CD14-positive monocyte (primary cell): ENCODE data around the gene LLCFC1. TPM values are rescaled to one million over a fixed set of nuclear protein-coding genes. Genes with fewer than 3 reads are reported as not detected.

ENCODE experiments used
- DNase-seq, 3 donors: peaks; one replicate each; pipeline ENCODE4 v3.0.0-alpha.2; 2011 to 2022
- H2AFZ ChIP-seq: 2 replicates; pipeline ENCODE4 v1.6.0; 2012; ENCODE audit warnings: mild to moderate bottlenecking, low read depth, low read length, inconsistent platforms; ENCODE audit not compliant: insufficient read depth, poor library complexity, severe bottlenecking
- H3K27ac ChIP-seq, 2 donors: 1 replicate in 1 of 2; 2 replicates in 1 of 2; pipeline ENCODE4 v1.5.1; 2012 to 2013; ENCODE audit warnings: low read length in 2 of 2, control low read depth in 1 of 2, inconsistent platforms in 1 of 2, low read depth in 1 of 2, mild to moderate bottlenecking in 1 of 2
- H3K27me3 ChIP-seq, 2 donors: one replicate each; pipeline versions ENCODE4 v1.6.0 to v1.6.1; 2011 to 2013; ENCODE audit warnings: low read length in 2 of 2; ENCODE audit not compliant: control insufficient read depth in 2 of 2, insufficient read depth in 2 of 2
- H3K36me3 ChIP-seq, 2 donors: replicated peaks in 1 of 2; 1 replicate in 1 of 2; 2 replicates in 1 of 2; pipeline versions ENCODE4 v1.5.1 to v1.6.1; 2012 to 2013; ENCODE audit warnings: low read length in 2 of 2, control low read depth in 1 of 2, inconsistent platforms in 1 of 2, mild to moderate bottlenecking in 1 of 2; ENCODE audit not compliant: insufficient read depth in 2 of 2, control insufficient read depth in 1 of 2
- H3K4me1 ChIP-seq, 2 donors: 1 replicate in 1 of 2; 2 replicates in 1 of 2; pipeline versions ENCODE4 v1.5.1 to v1.6.1; 2012 to 2013; ENCODE audit warnings: low read length in 2 of 2, control low read depth in 1 of 2, inconsistent platforms in 1 of 2, mild to moderate bottlenecking in 1 of 2, moderate library complexity in 1 of 2; ENCODE audit not compliant: insufficient read depth in 2 of 2, control insufficient read depth in 1 of 2
- H3K4me2 ChIP-seq: replicated peaks from 2 replicates; pipeline ENCODE3; 2012; ENCODE audit warnings: low read length, moderate library complexity, mild to moderate bottlenecking; ENCODE audit not compliant: poor library complexity, severe bottlenecking; ENCODE audit errors: extremely low read depth
- H3K4me3 ChIP-seq, 3 experiments: fragments of 200-600 bp in 1 of 3; sonication (generic) in 1 of 3; replicated peaks in 1 of 3; 1 replicate in 2 of 3; 2 replicates in 1 of 3; pipeline ENCODE4 v1.5.1; 2011 to 2013; ENCODE audit warnings: low read length in 3 of 3, mild to moderate bottlenecking in 3 of 3, control low read depth in 2 of 3, low read depth in 2 of 3, inconsistent platforms in 1 of 3, moderate library complexity in 1 of 3
- H3K79me2 ChIP-seq: 2 replicates; pipeline ENCODE4 v1.6.0; 2012; ENCODE audit warnings: mild to moderate bottlenecking, control low read depth, inconsistent platforms, low read length, moderate library complexity; ENCODE audit not compliant: insufficient read depth
- H3K9ac ChIP-seq: 2 replicates; pipeline ENCODE4 v1.6.0; 2017; ENCODE audit warnings: low read length, mild to moderate bottlenecking; ENCODE audit not compliant: insufficient read depth, poor library complexity, severe bottlenecking
- H3K9me3 ChIP-seq, 2 donors: replicated peaks in 1 of 2; 1 replicate in 1 of 2; 2 replicates in 1 of 2; pipeline versions ENCODE4 v1.5.1 to v1.6.1; 2012 to 2013; ENCODE audit warnings: low read length in 2 of 2, control low read depth in 1 of 2; ENCODE audit not compliant: control insufficient read depth in 1 of 2, insufficient read depth in 1 of 2
- H4K20me1 ChIP-seq: 2 replicates; pipeline ENCODE4 v1.6.0; 2012; ENCODE audit warnings: mild to moderate bottlenecking, low read length, control low read depth, moderate library complexity; ENCODE audit not compliant: insufficient read depth
- H3K27ac Mint-ChIP-seq, 7 donors: one replicate each; pipeline ENCODE4 v1.8.0; 2020; ENCODE audit warnings: mild to moderate bottlenecking in 7 of 7, mixed read lengths in 7 of 7, moderate library complexity in 6 of 7, inconsistent platforms in 2 of 7
- H3K27me3 Mint-ChIP-seq, 3 donors: one replicate each; pipeline ENCODE4 v1.8.0; 2021 to 2022; ENCODE audit warnings: low read depth in 3 of 3, mild to moderate bottlenecking in 3 of 3, mixed read lengths in 3 of 3, moderate library complexity in 3 of 3, inconsistent platforms in 1 of 3
- H3K36me3 Mint-ChIP-seq, 2 donors: one replicate each; pipeline ENCODE4 v1.8.0; 2020; ENCODE audit warnings: mixed read lengths in 2 of 2, inconsistent platforms in 1 of 2, mild to moderate bottlenecking in 1 of 2
- H3K4me1 Mint-ChIP-seq: one replicate; pipeline ENCODE4 v1.8.0; 2020; ENCODE audit warnings: mild to moderate bottlenecking, mixed read lengths
- H3K4me3 Mint-ChIP-seq, 2 donors: one replicate each; pipeline ENCODE4 v1.8.0; 2020; ENCODE audit warnings: mild to moderate bottlenecking in 2 of 2, mixed read lengths in 2 of 2, moderate library complexity in 1 of 2
- H3K9me3 Mint-ChIP-seq, 7 donors: one replicate each; pipeline ENCODE4 v1.8.0; 2020 to 2022; ENCODE audit warnings: mixed read lengths in 7 of 7, mild to moderate bottlenecking in 6 of 7, moderate library complexity in 6 of 7, inconsistent platforms in 2 of 7
- WGBS: methylation state at CpG from one replicate; pipeline ENCODE4 v1.1.5; 2013; ENCODE audit warnings: missing lambda C conversion rate; ENCODE audit not compliant: insufficient coverage; 5-methylcytosine and 5-hydroxymethylcytosine counted together
- intact Hi-C, 2 donors: fragments of 100-400 bp; cut with micrococcal nuclease; formaldehyde crosslinking; loops; one replicate each; pipeline versions ENCODE4 v1.15.0 to v1.15.1; 2023
- polyA plus RNA-seq, 3 donors: library from polyadenylated mRNA; depleted of rRNA in 1 of 3; unstranded in 2 of 3; stranded (reverse) in 1 of 3; fragments of 300-500 nt in 2 of 3; fragments of >200 nt in 1 of 3; fragmentation: Illumina TruSeq in 2 of 3; gene quantifications; 1 replicate in 2 of 3; 2 replicates in 1 of 3; pipeline ENCODE4 v1.2.3, GENCODE V29; 2012 to 2021
- TF ChIP-seq, protein P1 (sequence below): fragments of 200-600 bp; IDR thresholded peaks from one replicate; pipeline ENCODE4 v1.8.0; 2022; ENCODE audit warnings: antibody characterized with exemption, mild to moderate bottlenecking

The LLCFC1 gene
- polyA plus RNA-seq, 3 donors: 0.84 TPM; not detected in 2

DNA sequence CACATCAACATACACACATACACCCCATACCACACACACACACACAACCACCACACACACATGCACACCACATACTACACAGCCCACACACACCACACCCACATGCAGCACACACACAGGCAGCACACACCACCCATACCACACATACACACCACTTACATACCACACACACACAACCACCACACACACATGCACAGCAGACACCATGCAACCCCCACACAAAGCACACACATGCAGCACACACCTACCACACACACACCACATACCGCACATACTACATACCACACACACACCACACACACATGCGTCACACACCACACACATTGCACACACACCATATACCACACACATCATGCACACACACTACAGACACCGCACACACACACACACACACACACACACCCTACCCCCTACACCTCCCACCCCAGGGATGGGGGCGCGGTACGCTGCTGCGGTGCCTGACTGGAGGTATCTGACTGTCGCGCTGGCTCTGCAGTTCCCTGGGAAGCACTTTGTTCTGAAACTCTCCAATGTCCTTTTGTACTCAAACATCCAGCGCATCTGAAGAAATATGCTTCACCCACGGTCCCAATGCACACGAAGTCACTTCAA lies 48.3 kb upstream of the LLCFC1 start:
- no peaks in the 10 kb centered on the region for H4K20me1 ChIP-seq
- H2AFZ ChIP-seq: no peak overlapping the region
- H3K9me3 Mint-ChIP-seq: peaks cover 0 to 1% (median 0%) of the 10 kb centered on the region in 7 donors
- intact Hi-C loops: no loop called here
- peaks cover 0 to 6% (median 3%) of the 10 kb centered on the region in 3 donors for H3K27me3 Mint-ChIP-seq
- 92% methylated on average over 12 of the region's 12 CpGs for WGBS
- H3K4me3 ChIP-seq: no peak overlapping the region
- peak overlapping the region in 1 of 2 donors; percentile 32 for H3K4me3 Mint-ChIP-seq
- no peaks in the 10 kb centered on the region for H3K36me3 ChIP-seq
- peaks cover 5% of the 10 kb centered on the region for H3K4me1 Mint-ChIP-seq
- H3K4me2 ChIP-seq: no peak overlapping the region
- DNase-seq: no peak
- H3K79me2 ChIP-seq: no peaks in the 10 kb centered on the region
- H3K27ac Mint-ChIP-seq: peak overlapping the region in 1 of 7 donors; percentile 11
- TF ChIP-seq, protein P1, sequence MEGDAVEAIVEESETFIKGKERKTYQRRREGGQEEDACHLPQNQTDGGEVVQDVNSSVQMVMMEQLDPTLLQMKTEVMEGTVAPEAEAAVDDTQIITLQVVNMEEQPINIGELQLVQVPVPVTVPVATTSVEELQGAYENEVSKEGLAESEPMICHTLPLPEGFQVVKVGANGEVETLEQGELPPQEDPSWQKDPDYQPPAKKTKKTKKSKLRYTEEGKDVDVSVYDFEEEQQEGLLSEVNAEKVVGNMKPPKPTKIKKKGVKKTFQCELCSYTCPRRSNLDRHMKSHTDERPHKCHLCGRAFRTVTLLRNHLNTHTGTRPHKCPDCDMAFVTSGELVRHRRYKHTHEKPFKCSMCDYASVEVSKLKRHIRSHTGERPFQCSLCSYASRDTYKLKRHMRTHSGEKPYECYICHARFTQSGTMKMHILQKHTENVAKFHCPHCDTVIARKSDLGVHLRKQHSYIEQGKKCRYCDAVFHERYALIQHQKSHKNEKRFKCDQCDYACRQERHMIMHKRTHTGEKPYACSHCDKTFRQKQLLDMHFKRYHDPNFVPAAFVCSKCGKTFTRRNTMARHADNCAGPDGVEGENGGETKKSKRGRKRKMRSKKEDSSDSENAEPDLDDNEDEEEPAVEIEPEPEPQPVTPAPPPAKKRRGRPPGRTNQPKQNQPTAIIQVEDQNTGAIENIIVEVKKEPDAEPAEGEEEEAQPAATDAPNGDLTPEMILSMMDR: no peak
- H3K9me3 ChIP-seq: no peaks in the 10 kb centered on the region
- H3K36me3 Mint-ChIP-seq: no peaks in the 10 kb centered on the region
- no peak overlapping the region for H3K9ac ChIP-seq
- no peak overlapping the region for H3K27ac ChIP-seq
- no peaks in the 10 kb centered on the region for H3K27me3 ChIP-seq
- H3K4me1 ChIP-seq: no peaks in the 10 kb centered on the region

- Histone ChIP-seq H3K36me3 (no peaks in the 10 kb centered on the region), H3K9ac (no peak overlapping the region), H3K79me2 (no peaks in the 10 kb centered on the region), H3K27ac (no peak overlapping the region), H3K4me3 (no peak overlapping the region), H3K9me3 (no peaks in the 10 kb centered on the region), H3K4me1 (no peaks in the 10 kb centered on the region), H4K20me1 (no peaks in the 10 kb centered on the region), H2AFZ (no peak overlapping the region), H3K27me3 (no peaks in the 10 kb centered on the region), H3K4me2 (no peak overlapping the region)
- DNase-seq: no peak
- Mint-ChIP-seq H3K4me1 (peaks cover 5% of the 10 kb centered on the region), H3K27me3 (peaks cover 0 to 6% (median 3%) of the 10 kb centered on the region in 3 donors), H3K4me3 (no peak overlapping the region), H3K9me3 (peaks cover 0 to 1% (median 0%) of the 10 kb centered on the region in 7 donors), H3K36me3 (no peaks in the 10 kb centered on the region), H3K27ac (no peak overlapping the region)
- intact Hi-C loops: no loop called here
- WGBS: 96% methylated on average over 4 of the region's 10 CpGs
- TF ChIP-seq, protein P1: no peak
Measured at GRCh38 chr7:142891490-142892082, 47.7 kb upstream of the LLCFC1 start.
